Kidney glomerular epithelial cell (primary cell): ENCODE results near the gene STMP1.

Source experiments
- DNase-seq: peaks from one replicate; lab custom pipeline; 2025; lab: John Stamatoyannopoulos, UW

STMP1 gene

GRCh38 chr7:135721198-135721820, 59.0 kb downstream of the STMP1 start:
- no peak for DNase-seq

- DNase-seq: no peak
Observed at GRCh38 chr7:135723411-135723810, 61.1 kb downstream of the STMP1 start.
